Stimulated activated CD4-positive, alpha-beta T cell treated with anti-CD3 and anti-CD28 coated beads, TNF-alpha, amount 100 ng/mL, for 48 hours (primary cell): Measurements from ENCODE around the gene PAPPA.

Source experiments
- DNase-seq, 3 donors: peaks; one replicate each; pipeline ENCODE4 v3.0.0-alpha.2; 2020; ENCODE audit warnings: low read depth in 3 of 3

PAPPA gene

DNA sequence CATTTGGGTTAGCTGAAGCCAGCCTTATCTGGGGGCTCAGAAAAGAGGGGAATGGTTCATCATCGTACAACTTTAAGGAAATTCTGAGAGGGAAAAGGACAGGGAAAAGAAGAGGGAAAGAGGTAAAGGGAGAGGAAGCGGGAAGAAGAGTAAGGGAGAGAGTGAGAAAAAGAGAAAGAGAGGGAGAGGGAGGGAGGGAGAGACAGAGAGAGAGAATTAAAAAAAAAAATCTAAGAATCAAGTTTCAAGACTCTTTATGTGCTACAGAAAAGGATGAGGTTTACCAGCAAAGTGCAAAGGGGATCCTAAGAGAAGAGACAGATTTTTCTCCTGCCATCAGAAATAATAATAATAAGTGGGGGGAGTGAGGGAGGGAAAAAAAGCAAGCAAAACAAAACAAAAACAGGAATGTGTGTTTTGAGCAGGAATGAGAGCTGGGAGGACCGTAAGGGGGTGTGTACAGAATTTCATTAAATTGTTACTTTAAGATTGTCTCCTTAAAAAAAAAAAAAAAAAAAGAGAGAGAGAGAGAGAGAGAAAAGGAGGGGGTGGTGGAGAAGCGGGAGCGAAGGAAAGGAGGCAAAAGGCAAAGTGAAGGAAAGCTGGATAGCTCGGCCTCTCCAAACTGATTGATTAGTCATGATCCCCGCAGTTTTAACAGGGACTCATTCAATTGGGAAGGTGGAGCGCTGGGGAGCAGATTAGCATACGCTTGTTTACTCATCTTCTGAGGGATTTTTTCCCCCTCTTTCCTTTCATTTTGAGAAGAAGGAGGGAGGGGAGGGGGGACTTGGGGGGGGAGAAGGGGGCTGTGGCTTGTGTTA, 438 bp upstream of the PAPPA start:
- DNase-seq = no peak

- DNase-seq = no peak
Measured at GRCh38 chr9:116154334-116154975, 864 bp downstream of the PAPPA start.

GRCh38 chr9:116154976-116155697, 1.5 kb downstream of the PAPPA start:
- no peak for DNase-seq

GRCh38 chr9:116155698-116156039, 2.1 kb downstream of the PAPPA start:
- DNase-seq = no peak

DNA sequence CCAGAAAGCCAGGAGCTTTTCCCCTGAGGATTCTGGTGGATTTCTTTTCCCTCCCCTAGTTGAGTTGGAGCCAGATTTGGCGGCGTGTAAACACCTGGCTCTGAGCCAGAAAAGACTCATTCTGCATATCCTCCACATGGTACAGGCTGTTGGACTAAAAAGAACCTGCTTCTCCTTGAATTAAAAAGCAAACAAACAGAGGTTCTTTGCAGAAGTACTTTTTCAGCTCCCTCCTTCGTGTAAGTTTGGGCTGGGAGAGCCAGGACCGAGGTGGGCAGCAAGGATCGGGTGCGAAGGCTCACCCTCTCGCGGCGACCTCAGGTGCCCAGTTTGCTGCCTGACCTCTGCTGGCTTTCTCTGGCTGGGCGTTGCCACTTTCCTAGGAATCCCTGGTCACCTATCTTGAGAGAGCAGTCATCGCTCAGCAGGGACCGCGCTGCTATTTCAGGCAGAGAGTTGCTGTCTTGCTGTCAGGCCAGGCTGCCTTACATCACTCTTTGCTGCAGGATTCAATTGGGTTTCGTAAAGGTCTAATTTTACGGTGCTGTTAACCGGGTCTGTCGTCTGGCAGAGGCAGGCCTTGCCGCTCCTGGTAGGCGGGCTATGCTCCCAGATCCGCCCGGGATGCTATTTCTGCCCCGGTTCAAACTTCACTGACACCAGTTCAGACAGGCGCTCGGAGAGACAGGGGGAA, 3.2 kb downstream of the PAPPA start:
- no peak for DNase-seq

DNA sequence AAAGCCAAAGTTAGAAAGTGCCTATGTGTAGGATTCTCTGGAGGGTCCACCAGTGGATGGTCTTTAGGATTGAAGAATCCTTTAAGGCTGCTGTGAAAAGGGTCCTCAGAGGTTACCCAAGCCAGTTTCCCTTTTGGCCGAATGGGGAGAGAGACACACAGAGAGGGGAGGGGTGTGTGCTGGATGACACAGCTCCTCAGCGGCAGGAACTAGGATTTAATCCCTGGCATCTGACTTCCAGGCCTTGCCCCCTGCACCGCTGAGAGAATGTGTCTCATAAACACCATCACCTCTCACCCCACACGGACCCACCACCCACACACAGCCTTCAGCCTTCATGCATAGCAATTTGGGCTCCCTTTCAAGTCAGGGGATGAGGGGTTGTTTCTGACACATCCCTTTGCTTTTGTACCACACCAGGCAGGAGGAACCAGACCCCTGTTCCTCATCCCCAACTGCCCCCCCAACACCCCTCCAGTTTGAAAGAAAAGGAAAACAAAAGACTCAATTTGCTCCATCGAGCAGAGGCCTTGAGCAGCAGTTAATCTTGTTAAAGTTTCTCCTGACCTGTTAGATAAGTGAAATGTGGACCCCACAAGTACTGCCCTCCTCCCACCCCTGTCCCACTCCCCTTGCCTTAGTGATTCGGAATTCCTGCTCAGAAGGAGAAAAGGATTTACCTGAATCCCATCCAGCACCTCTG, 4.0 kb downstream of the PAPPA start:
- no peak for DNase-seq

DNA sequence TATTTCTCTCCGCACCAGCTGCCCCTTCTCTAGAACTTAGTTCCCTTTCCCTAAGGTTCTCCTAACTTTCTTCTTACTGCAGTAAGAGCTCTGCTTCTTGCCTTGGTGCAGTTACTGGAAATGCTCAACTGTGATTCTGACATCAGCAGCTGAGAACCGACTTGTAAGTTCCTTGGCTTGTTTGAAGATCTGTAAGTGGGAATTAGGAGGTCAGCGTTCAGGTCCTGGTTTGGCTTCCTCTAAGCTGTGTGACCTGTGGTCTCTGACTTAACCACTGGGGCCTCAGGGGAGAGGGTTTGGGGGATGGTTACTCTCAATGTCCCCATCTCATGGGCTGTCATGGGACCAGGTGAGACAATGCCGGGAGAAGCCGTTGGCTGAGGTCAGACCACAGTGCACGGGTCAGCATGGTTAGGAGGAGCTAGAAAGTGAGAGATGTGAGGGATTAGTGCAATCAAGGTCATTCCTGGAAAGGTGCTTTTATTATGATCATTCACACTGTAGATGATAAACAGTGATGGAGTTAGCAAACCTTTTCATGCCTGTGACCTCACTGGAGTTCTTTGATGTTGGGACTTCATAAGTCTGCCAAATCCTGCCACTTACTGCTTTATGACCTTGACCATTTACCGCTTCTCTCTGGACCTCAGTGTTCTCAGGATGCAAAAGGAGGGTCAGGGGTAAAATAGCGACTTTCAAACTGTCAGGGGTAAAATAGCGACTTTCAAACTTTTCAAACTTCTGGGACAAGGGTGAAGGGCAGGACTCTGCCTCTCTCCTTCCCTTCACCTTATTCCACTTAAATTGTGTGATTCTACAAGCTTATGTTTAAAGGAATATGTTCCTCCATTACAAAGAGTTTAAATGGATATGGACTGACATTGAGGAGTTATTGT, 7.3 kb downstream of the PAPPA start:
- no peak for DNase-seq

DNA sequence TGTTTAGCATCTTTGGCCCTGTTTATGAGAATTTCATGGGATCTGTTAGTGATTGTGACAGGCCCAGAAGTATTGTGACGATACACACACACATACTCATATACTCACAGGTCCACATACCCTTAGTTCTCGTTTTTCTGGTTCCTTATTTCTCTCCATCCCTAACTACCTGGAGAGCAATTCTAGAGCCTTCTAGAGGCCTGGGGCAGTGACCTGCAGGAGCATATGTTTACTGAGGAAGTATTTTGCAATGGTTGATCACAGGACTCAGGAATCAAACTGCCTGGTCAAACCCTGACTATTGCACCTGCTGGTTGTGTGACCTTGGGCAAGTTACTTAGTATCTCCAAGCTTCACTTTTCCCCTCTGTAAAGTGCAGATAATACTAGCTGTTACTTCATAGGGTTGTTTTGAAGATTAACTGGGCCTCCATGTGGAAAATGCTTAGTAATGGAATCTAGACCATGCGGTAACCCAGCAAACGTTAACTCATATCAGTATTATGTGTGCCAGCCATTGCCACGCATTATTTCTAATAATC, 8.7 kb downstream of the PAPPA start:
- no peak for DNase-seq

DNA sequence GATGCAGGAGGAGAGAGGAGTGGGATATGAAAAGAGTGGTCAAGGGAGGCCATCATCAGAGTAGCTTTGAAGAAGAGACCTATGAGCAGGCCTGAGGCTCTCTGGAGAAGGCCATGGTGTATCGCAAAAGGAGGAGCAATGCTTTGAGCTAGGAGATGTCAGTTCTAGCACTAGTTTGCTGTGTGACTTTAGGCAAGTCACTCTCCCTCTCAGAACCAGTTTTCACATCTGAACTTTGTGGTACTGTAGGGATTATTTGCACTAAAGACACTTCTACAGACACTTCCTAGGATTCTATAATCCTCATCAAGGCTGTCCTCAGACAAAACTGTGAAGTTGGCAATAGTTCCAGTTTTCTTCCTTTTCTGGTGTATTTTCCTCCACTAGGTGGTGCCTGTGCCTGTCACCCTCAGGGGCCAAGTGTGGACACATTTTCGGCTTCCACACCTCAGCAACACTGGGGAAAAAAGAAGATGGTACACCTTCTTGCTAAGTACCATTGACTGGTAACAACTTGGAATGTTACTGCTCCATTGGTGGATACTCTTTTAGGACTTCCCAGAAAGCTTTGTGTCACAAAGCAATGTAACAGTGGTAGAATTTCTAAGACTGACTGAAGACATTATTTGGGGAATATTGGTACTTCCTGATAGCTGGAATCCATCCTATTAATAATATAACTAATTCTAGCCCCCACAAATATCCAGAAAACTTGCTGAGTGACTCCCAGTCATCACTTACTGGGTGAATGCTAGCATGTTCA, 9.9 kb downstream of the PAPPA start:
- DNase-seq = no peak

DNA sequence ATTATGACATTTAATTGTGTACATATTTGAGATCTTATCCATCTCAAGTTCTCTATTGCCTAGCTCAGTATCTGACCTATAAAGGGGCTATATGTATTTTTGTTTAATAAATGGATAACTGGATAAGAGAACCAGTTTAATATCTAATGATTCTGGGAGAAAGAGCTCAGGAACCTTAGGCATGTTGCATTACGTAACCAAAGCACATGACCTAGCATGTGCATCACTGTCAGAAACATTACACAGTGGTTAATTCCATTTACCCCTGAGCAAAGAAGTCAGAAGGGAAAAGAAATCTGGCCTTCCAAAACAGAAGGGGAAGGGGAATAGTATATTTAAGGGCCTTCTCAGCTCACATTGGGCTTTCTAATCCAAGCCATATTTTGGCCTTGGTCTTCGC, 12.3 kb downstream of the PAPPA start:
- DNase-seq = no peak

- DNase-seq = no peak
Measured at GRCh38 chr9:116166713-116167112, 13.1 kb downstream of the PAPPA start.

- no peak for DNase-seq
Measured at GRCh38 chr9:116168231-116168630, 14.6 kb downstream of the PAPPA start.

- DNase-seq = no peak
Measured at GRCh38 chr9:116172216-116172615, 18.6 kb downstream of the PAPPA start.

DNA sequence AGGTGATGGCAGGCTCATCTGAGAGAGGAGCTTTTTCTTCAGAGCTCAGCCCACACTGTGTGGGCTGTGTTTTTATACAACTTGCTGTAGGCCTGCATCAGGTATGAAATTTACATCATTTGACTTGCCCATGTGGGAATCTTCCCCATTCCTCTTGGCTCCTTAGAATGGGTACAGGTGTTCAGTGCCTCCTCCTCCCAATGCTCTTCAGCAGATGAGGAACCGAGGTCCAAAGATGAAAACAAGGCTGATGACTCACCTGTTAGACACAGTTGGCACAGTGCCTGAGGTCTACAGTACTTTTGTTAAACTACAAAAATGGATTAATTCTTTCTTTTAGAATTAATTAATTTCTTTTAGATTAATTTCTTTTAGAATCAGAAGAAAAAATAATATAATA, 20.8 kb downstream of the PAPPA start:
- no peak for DNase-seq

GRCh38 chr9:116175614-116176013, 22.0 kb downstream of the PAPPA start:
- no peak for DNase-seq

GRCh38 chr9:116178481-116179211, 25.1 kb downstream of the PAPPA start:
- no peak for DNase-seq

DNA sequence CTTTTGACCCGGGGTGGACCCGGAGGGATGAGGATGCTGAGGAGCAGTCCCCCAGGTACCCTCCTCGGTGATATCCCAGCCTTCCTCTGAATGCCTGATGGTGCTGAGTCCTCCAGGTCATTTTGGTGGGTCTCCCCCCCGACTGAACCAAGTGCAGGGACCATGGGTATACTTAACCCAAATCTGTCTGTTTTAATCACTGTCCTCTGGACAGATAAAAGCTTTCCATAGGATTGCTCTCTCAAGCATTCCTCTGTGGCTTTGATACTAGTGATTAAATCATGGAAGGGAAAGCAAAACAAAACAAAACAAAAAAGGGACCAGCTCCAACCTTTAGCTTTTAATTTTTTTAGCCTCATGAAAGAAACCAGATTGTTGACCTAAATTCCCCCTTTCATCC, 26.0 kb downstream of the PAPPA start:
- DNase-seq = no peak

DNA sequence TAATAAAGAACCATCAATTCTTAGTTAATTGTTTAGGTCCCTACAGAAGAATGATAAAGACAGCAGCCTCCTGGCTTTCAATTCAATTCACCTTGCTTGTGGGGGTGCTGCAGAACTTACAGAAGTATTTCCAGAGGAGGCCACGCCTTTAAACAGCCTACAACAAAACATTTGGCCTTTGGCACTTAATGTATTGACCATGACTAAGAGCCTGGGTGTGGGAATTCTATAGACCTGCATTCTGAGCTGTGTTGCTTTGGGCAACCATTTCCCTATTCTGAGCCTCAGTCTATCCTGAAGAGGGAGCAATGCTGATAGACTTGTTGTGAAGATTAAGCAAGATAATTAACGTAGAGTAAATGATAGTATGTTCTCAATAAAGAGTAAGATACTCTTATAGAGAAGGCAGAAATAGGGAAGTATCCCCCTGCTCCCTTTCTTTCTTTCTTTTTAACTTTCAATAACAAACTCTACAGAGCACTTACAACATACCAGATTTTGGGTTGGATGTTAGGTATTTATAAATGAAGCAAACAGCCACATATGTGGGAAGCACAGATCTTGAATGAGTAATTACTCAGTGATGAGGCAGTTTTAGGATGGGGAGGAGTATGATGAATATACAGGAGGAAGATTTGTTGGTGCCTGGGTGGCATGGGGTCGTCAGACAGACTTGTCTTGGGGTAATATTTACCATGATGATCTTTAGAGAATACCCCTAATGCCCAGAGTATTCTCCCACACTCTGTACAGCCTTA, 28.4 kb downstream of the PAPPA start:
- DNase-seq = no peak
